Measurements from ENCODE around the gene EIF4E1B. TPM values are rescaled to one million over a fixed set of nuclear protein-coding genes. Genes with fewer than 3 reads are reported as not detected.

The EIF4E1B gene
- total RNA-seq, 1 experiment from 2014 or later = not detected

- no peaks in the 10 kb centered on the region for H3K36me3 ChIP-seq (ENCODE audit: insufficient read depth, low read length, poor library complexity, severe bottlenecking)
- ChIA-PET CTCF (no interaction called here), POLR2A (ENCODE audit: low non-redundant PET) (interaction anchor here (0.6 kb wide), 1 partner anchor 124 kb away, joined by 3 read pairs; no protein-coding TSS in a partner anchor)
- H3K27ac ChIP-seq (ENCODE audit: low read depth, low read length, poor library complexity, severe bottlenecking) = no peak overlapping the region
- H3K9me3 ChIP-seq (ENCODE audit: low read depth, low read length, poor library complexity, severe bottlenecking) = no peaks in the 10 kb centered on the region
- BruUV-seq (replicated peaks) = no TSS peak
- TF ChIP-seq, protein P1, sequence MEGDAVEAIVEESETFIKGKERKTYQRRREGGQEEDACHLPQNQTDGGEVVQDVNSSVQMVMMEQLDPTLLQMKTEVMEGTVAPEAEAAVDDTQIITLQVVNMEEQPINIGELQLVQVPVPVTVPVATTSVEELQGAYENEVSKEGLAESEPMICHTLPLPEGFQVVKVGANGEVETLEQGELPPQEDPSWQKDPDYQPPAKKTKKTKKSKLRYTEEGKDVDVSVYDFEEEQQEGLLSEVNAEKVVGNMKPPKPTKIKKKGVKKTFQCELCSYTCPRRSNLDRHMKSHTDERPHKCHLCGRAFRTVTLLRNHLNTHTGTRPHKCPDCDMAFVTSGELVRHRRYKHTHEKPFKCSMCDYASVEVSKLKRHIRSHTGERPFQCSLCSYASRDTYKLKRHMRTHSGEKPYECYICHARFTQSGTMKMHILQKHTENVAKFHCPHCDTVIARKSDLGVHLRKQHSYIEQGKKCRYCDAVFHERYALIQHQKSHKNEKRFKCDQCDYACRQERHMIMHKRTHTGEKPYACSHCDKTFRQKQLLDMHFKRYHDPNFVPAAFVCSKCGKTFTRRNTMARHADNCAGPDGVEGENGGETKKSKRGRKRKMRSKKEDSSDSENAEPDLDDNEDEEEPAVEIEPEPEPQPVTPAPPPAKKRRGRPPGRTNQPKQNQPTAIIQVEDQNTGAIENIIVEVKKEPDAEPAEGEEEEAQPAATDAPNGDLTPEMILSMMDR (conservative IDR thresholded peaks at IDR 0.05; ENCODE audit: low read depth, low read length) = no peak
- no peak for TF ChIP-seq EZH2 (IDR thresholded peaks at IDR 0.05; ENCODE audit: borderline replicate concordance, low read depth, low read length, poor library complexity, severe bottlenecking)
- no peaks in the 10 kb centered on the region for H3K27me3 ChIP-seq (replicated peaks; ENCODE audit: insufficient read depth, low read depth, low read length, poor library complexity)
- DNase-seq (ENCODE audit: low spot score) = no peak
- H3K4me3 ChIP-seq (ENCODE audit: low read depth, low read length, poor library complexity, severe bottlenecking) = no peak overlapping the region
- no peaks in the 10 kb centered on the region for H3K4me1 ChIP-seq (ENCODE audit: insufficient read depth, low read length, poor library complexity, severe bottlenecking)
- intact Hi-C loops (cut with micrococcal nuclease; ENCODE audit: unreplicated experiment) = no loop called here
Observed at GRCh38 chr5:176594554-176594953, 35.9 kb upstream of the EIF4E1B start.

DNA sequence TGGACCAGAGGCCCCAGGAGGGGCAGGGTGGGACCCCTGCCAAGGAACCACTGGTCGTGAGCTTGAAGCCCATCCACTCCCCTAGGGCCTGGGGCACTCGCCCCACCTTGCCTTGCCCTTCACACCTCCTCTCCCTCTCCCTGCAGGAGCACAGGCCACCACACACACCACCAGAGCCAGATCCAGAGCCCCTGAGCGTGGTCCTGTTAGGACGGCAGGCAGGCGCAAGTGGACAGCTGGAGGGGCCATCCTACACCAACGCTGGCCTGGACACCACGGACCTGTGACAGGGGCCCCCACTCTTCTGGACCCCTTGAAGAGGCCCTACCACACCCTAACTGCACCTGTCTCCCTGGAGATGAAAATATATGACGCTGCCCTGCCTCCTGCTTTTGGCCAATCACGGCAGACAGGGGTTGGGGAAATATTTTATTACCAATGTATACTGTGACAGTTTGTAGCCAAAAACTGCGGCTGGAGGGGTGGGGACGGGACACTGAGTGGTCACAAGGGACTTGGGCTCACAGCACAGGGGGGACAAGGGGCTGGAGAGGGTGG is 35.0 kb upstream of the EIF4E1B start:
- Histone ChIP-seq H3K4me1 (ENCODE audit: insufficient read depth, low read length, poor library complexity, severe bottlenecking) (no peaks in the 10 kb centered on the region), H3K27me3 (replicated peaks; ENCODE audit: insufficient read depth, low read depth, low read length, poor library complexity) (no peaks in the 10 kb centered on the region), H3K9me3 (ENCODE audit: low read depth, low read length, poor library complexity, severe bottlenecking) (no peaks in the 10 kb centered on the region), H3K27ac (ENCODE audit: low read depth, low read length, poor library complexity, severe bottlenecking) (no peak overlapping the region), H3K36me3 (ENCODE audit: insufficient read depth, low read length, poor library complexity, severe bottlenecking) (no peaks in the 10 kb centered on the region), H3K4me3 (ENCODE audit: low read depth, low read length, poor library complexity, severe bottlenecking) (no peak overlapping the region)
- ChIA-PET CTCF (no interaction called here), POLR2A (ENCODE audit: low non-redundant PET) (no interaction called here)
- intact Hi-C loops (cut with micrococcal nuclease; ENCODE audit: unreplicated experiment) = no loop called here
- TF ChIP-seq EZH2 (IDR thresholded peaks at IDR 0.05; ENCODE audit: borderline replicate concordance, low read depth, low read length, poor library complexity, severe bottlenecking) = no peak
- TF ChIP-seq, protein P1 (conservative IDR thresholded peaks at IDR 0.05; ENCODE audit: low read depth, low read length) = no peak
- no peak for DNase-seq (ENCODE audit: low spot score)
- no TSS peak for BruUV-seq (replicated peaks)

GRCh38 chr5:176596069-176596644 is 34.3 kb upstream of the EIF4E1B start:
- intact Hi-C loops (cut with micrococcal nuclease; ENCODE audit: unreplicated experiment) = no loop called here
- ChIA-PET POLR2A (ENCODE audit: low non-redundant PET) (no interaction called here), CTCF (no interaction called here)
- no peak overlapping the region for H3K27ac ChIP-seq (ENCODE audit: low read depth, low read length, poor library complexity, severe bottlenecking)
- no peaks in the 10 kb centered on the region for H3K27me3 ChIP-seq (replicated peaks; ENCODE audit: insufficient read depth, low read depth, low read length, poor library complexity)
- H3K4me3 ChIP-seq (ENCODE audit: low read depth, low read length, poor library complexity, severe bottlenecking) = no peak overlapping the region
- H3K36me3 ChIP-seq (ENCODE audit: insufficient read depth, low read length, poor library complexity, severe bottlenecking) = no peaks in the 10 kb centered on the region
- no TSS peak for BruUV-seq (replicated peaks)
- no peaks in the 10 kb centered on the region for H3K4me1 ChIP-seq (ENCODE audit: insufficient read depth, low read length, poor library complexity, severe bottlenecking)
- H3K9me3 ChIP-seq (ENCODE audit: low read depth, low read length, poor library complexity, severe bottlenecking) = no peaks in the 10 kb centered on the region
- no peak for DNase-seq (ENCODE audit: low spot score)
- TF ChIP-seq, protein P1 (conservative IDR thresholded peaks at IDR 0.05; ENCODE audit: low read depth, low read length) = no peak
- TF ChIP-seq EZH2 (IDR thresholded peaks at IDR 0.05; ENCODE audit: borderline replicate concordance, low read depth, low read length, poor library complexity, severe bottlenecking) = no peak
